Measurements from ENCODE around the gene TEX51. TPM values are rescaled to one million over a fixed set of nuclear protein-coding genes. Genes with fewer than 3 reads are reported as not detected.

Gene TEX51
- polyA plus RNA-seq, 1 donor from 2014 or later, result not detected

GRCh38 chr2:126933711-126934091 lies 35.0 kb downstream of the TEX51 start:
- Histone ChIP-seq H3K9me3 (ENCODE audit: low read length) (no peaks in the 10 kb centered on the region), H3F3A (ENCODE audit: insufficient read depth, low read length, poor library complexity, severe bottlenecking) (no peaks in the 10 kb centered on the region), H3K4me3 (ENCODE audit: low read length) (no peak overlapping the region), H3K9me2 (ENCODE audit: insufficient read depth, low read length) (no peaks in the 10 kb centered on the region), H3K36me3 (ENCODE audit: insufficient read depth, low read length) (no peaks in the 10 kb centered on the region), H3K27me3 (ENCODE audit: insufficient read depth, low read depth, low read length) (no peaks in the 10 kb centered on the region), H3K4me2 (ENCODE audit: low read length) (no peak overlapping the region), H3K27ac (ENCODE audit: low read length) (no peak overlapping the region), H4K20me1 (ENCODE audit: insufficient read depth) (no peaks in the 10 kb centered on the region), H2AFZ (ENCODE audit: low read depth, low read length) (no peak overlapping the region), H3K9ac (ENCODE audit: low read length) (no peak overlapping the region), H3K79me2 (replicated peaks; ENCODE audit: insufficient read depth, low read length) (no peaks in the 10 kb centered on the region)
- no peak for TF ChIP-seq EZH2 (IDR thresholded peaks at IDR 0.05; ENCODE audit: borderline replicate concordance, insufficient read depth, low read length, poor library complexity, severe bottlenecking)

GRCh38 chr2:126934809-126935208 lies 36.1 kb downstream of the TEX51 start:
- Histone ChIP-seq H3K9ac (ENCODE audit: low read length) (no peak overlapping the region), H3K4me2 (ENCODE audit: low read length) (no peak overlapping the region), H3F3A (ENCODE audit: insufficient read depth, low read length, poor library complexity, severe bottlenecking) (no peaks in the 10 kb centered on the region), H3K36me3 (ENCODE audit: insufficient read depth, low read length) (no peaks in the 10 kb centered on the region), H3K27me3 (ENCODE audit: insufficient read depth, low read depth, low read length) (no peaks in the 10 kb centered on the region), H3K9me3 (ENCODE audit: low read length) (no peaks in the 10 kb centered on the region), H3K27ac (ENCODE audit: low read length) (no peak overlapping the region), H2AFZ (ENCODE audit: low read depth, low read length) (no peak overlapping the region), H3K79me2 (replicated peaks; ENCODE audit: insufficient read depth, low read length) (no peaks in the 10 kb centered on the region), H3K9me2 (ENCODE audit: insufficient read depth, low read length) (no peaks in the 10 kb centered on the region), H3K4me3 (ENCODE audit: low read length) (no peak overlapping the region), H4K20me1 (ENCODE audit: insufficient read depth) (no peaks in the 10 kb centered on the region)
- TF ChIP-seq TAF1 (IDR thresholded peaks at IDR 0.05; ENCODE audit: low read depth), result no peak
- TF ChIP-seq MXI1 (conservative IDR thresholded peaks at IDR 0.05; ENCODE audit: poor library complexity, severe bottlenecking), result no peak
- no peak for TF ChIP-seq POLR2AphosphoS5 (IDR thresholded peaks at IDR 0.05)
- TF ChIP-seq CTCF (IDR thresholded peaks at IDR 0.05; ENCODE audit: poor library complexity, severe bottlenecking), result no peak

GRCh38 chr2:126935774-126936173 lies 37.1 kb downstream of the TEX51 start:
- Histone ChIP-seq H3F3A (ENCODE audit: insufficient read depth, low read length, poor library complexity, severe bottlenecking) (no peaks in the 10 kb centered on the region), H2AFZ (ENCODE audit: low read depth, low read length) (no peak overlapping the region), H3K4me3 (ENCODE audit: low read length) (no peak overlapping the region), H3K4me2 (ENCODE audit: low read length) (no peak overlapping the region), H3K79me2 (replicated peaks; ENCODE audit: insufficient read depth, low read length) (no peaks in the 10 kb centered on the region), H3K9ac (ENCODE audit: low read length) (no peak overlapping the region), H3K27me3 (ENCODE audit: insufficient read depth, low read depth, low read length) (no peaks in the 10 kb centered on the region), H3K9me2 (ENCODE audit: insufficient read depth, low read length) (no peaks in the 10 kb centered on the region), H3K36me3 (ENCODE audit: insufficient read depth, low read length) (no peaks in the 10 kb centered on the region), H4K20me1 (ENCODE audit: insufficient read depth) (no peaks in the 10 kb centered on the region), H3K27ac (ENCODE audit: low read length) (no peak overlapping the region), H3K9me3 (ENCODE audit: low read length) (no peaks in the 10 kb centered on the region)
- TF ChIP-seq MXI1 (conservative IDR thresholded peaks at IDR 0.05; ENCODE audit: poor library complexity, severe bottlenecking), result no peak
- TF ChIP-seq TAF1 (IDR thresholded peaks at IDR 0.05; ENCODE audit: low read depth), result no peak
- TF ChIP-seq REST (IDR thresholded peaks at IDR 0.05; ENCODE audit: borderline replicate concordance), result no peak
- no peak for TF ChIP-seq POLR2AphosphoS5 (IDR thresholded peaks at IDR 0.05)
- TF ChIP-seq EP300 (conservative IDR thresholded peaks at IDR 0.05; ENCODE audit: poor library complexity, severe bottlenecking), result no peak
- no peak for TF ChIP-seq SMC3 (conservative IDR thresholded peaks at IDR 0.05; ENCODE audit: poor library complexity)
- TF ChIP-seq EZH2 (IDR thresholded peaks at IDR 0.05; ENCODE audit: borderline replicate concordance, insufficient read depth, low read length, poor library complexity, severe bottlenecking), result no peak
- TF ChIP-seq CTCF (IDR thresholded peaks at IDR 0.05; ENCODE audit: poor library complexity, severe bottlenecking), result no peak
- TF ChIP-seq RAD21 (conservative IDR thresholded peaks at IDR 0.05), result no peak
